Measurements from ENCODE around the gene THSD7B. TPM values are rescaled to one million over a fixed set of nuclear protein-coding genes. Genes with fewer than 3 reads are reported as not detected.

The THSD7B gene
- polyA plus RNA-seq, 4 donors = 0.07 to 0.90 TPM; not detected in 2

DNA sequence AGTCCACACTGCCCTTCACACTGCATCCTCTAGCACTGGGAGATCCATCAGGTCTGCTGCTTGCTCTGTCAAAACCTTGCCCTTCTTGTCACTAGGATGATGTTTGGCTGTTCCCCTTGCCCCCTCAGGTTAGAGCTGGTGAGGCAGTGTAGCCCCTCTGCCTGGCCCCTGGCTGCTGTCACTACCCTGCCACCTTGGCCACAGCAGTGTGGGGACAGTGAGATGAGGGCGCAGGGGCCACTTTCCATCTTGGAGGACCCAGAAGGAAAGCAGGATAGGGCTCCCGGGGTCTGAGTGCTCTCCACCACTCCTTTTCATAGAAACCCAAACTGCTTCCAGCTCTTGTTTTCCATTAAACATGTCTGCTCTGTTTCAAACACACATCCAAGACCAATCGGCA lies 19.9 kb downstream of the THSD7B start:
- FAIRE-seq (no peak), DNase-seq (no peak)
- Histone ChIP-seq H3K4me3 (ENCODE audit: low read depth in 1 of 3, low read length in 3 of 3) (no peak overlapping the region), H3K9me3 (ENCODE audit: control insufficient read depth in 2 of 2, insufficient read depth in 1 of 2, low read depth in 1 of 2, low read length in 1 of 2) (no peaks in the 10 kb centered on the region), H3K27ac (ENCODE audit: low read depth in 1 of 3, low read length in 2 of 3) (no peak overlapping the region), H3K4me1 (ENCODE audit: control insufficient read depth in 3 of 3, insufficient read depth in 2 of 3, low read depth in 1 of 3, low read length in 2 of 3) (no peaks in the 10 kb centered on the region), H3K27me3 (ENCODE audit: control insufficient read depth in 3 of 3, insufficient read depth in 3 of 3, low read length in 3 of 3) (no peaks in the 10 kb centered on the region), H3K36me3 (ENCODE audit: control insufficient read depth in 3 of 3, insufficient read depth in 2 of 3, low read depth in 1 of 3, low read length in 3 of 3) (no peaks in the 10 kb centered on the region)
- 74 to 91% (median 75%) methylated on average over 3 of the region's 3 CpGs for WGBS, 3 donors

DNA sequence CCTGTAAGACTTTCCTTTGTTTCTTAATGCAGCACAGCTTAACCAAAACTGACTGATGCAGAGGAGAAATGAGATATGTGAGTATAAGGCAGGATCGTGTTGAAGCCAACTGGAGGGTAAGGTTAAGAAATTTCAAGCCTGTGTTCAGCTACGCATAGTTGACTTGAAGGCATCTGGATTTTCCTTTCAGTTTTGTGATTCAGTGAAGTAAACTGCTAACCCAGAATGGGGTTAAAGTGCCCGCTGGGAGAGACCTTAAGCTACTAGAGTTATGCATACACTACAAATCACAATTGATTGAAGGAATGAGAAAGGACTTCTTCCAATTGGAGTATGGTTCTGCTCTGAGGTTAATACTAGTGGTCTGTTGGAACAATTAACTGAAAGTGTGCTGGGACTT lies 22.6 kb downstream of the THSD7B start:
- no peaks in the 10 kb centered on the region for H3K36me3 ChIP-seq (ENCODE audit: control insufficient read depth in 3 of 3, insufficient read depth in 2 of 3, low read depth in 1 of 3, low read length in 3 of 3)
- H3K9me3 ChIP-seq (ENCODE audit: control insufficient read depth in 2 of 2, insufficient read depth in 1 of 2, low read depth in 1 of 2, low read length in 1 of 2) = no peaks in the 10 kb centered on the region
- H3K4me1 ChIP-seq (ENCODE audit: control insufficient read depth in 3 of 3, insufficient read depth in 2 of 3, low read depth in 1 of 3, low read length in 2 of 3) = no peaks in the 10 kb centered on the region
- no peaks in the 10 kb centered on the region for H3K27me3 ChIP-seq (ENCODE audit: control insufficient read depth in 3 of 3, insufficient read depth in 3 of 3, low read length in 3 of 3)
- no peak for FAIRE-seq
- H3K27ac ChIP-seq (ENCODE audit: low read depth in 1 of 3, low read length in 2 of 3) = no peak overlapping the region
- WGBS, 3 donors = 65 to 74% (median 74%) methylated on average over 3 of the region's 3 CpGs
- H3K4me3 ChIP-seq (ENCODE audit: low read depth in 1 of 3, low read length in 3 of 3) = no peak overlapping the region
- DNase-seq = no peak

DNA sequence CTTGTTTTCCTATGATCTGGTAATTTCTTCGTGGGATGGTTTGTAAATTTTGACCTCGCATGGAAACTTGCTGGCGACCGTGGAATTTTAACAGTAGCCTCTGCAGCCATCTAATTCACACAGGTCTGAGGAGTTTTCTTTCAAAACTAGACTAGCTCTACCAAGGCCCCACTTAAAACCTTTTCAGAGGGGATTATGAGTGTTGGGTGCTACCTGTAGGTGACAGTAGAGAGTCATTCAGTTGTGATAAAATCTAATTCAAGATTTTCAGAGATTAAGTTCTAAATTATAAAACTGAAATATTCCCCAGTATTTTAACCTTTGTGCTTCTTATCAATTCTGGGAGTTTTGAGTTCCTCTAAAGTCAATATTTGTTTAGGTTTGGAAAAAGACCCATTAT lies 31.0 kb downstream of the THSD7B start:
- Histone ChIP-seq H3K36me3 (ENCODE audit: control insufficient read depth in 3 of 3, insufficient read depth in 2 of 3, low read depth in 1 of 3, low read length in 3 of 3) (no peaks in the 10 kb centered on the region), H3K27ac (ENCODE audit: low read depth in 1 of 3, low read length in 2 of 3) (no peak overlapping the region), H3K4me1 (ENCODE audit: control insufficient read depth in 3 of 3, insufficient read depth in 2 of 3, low read depth in 1 of 3, low read length in 2 of 3) (no peaks in the 10 kb centered on the region), H3K4me3 (ENCODE audit: low read depth in 1 of 3, low read length in 3 of 3) (no peak overlapping the region), H3K9me3 (ENCODE audit: control insufficient read depth in 2 of 2, insufficient read depth in 1 of 2, low read depth in 1 of 2, low read length in 1 of 2) (no peaks in the 10 kb centered on the region), H3K27me3 (ENCODE audit: control insufficient read depth in 3 of 3, insufficient read depth in 3 of 3, low read length in 3 of 3) (no peaks in the 10 kb centered on the region)
- FAIRE-seq (no peak), DNase-seq (no peak)
- WGBS, 3 donors = 75 to 87% (median 76%) methylated on average over 4 of the region's 4 CpGs

DNA sequence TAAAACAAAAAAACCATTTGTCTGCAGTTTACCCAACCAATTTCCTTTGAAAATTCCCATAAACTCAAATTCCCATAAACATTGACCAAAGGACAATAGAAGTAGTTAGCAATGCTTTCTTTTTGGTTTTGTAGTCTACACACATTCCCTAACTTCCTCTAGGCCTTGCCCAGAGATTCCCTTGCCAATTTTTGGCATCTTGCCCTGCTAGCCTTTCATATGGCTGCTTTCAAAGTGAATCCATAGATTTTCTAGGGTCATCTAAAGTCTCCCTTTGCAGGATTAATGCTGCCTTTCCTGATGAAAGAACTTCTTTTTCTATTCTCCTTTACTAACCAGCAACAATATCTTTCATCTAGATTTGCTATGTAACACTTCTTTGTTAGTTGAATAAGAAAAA lies 33.4 kb downstream of the THSD7B start:
- FAIRE-seq = no peak
- Histone ChIP-seq H3K27me3 (ENCODE audit: control insufficient read depth in 3 of 3, insufficient read depth in 3 of 3, low read length in 3 of 3) (no peaks in the 10 kb centered on the region), H3K4me1 (ENCODE audit: control insufficient read depth in 3 of 3, insufficient read depth in 2 of 3, low read depth in 1 of 3, low read length in 2 of 3) (no peaks in the 10 kb centered on the region), H3K27ac (ENCODE audit: low read depth in 1 of 3, low read length in 2 of 3) (no peak overlapping the region), H3K36me3 (ENCODE audit: control insufficient read depth in 3 of 3, insufficient read depth in 2 of 3, low read depth in 1 of 3, low read length in 3 of 3) (no peaks in the 10 kb centered on the region), H3K4me3 (ENCODE audit: low read depth in 1 of 3, low read length in 3 of 3) (no peak overlapping the region), H3K9me3 (ENCODE audit: control insufficient read depth in 2 of 2, insufficient read depth in 1 of 2, low read depth in 1 of 2, low read length in 1 of 2) (no peaks in the 10 kb centered on the region)
- no peak for DNase-seq

DNA sequence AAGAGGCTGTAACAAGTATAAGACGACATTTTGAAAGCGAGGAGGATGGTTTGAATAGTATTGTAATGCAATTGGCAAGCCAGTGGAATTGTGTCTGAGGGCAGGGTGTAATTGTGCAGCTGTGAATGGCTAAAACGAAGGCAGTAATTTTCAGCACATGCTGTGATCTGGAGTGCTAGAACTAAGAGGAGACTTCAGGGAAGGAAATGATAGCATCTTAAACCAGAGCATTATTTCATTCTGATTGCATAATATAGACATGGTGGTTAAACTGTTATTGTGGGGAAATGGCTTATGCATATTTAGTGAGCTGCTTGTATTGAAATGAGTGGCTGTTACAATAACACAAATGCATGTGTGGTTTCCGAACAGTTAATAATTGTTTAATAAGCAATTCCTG lies 36.3 kb downstream of the THSD7B start:
- no peaks in the 10 kb centered on the region for H3K4me1 ChIP-seq (ENCODE audit: control insufficient read depth in 3 of 3, insufficient read depth in 2 of 3, low read depth in 1 of 3, low read length in 2 of 3)
- H3K4me3 ChIP-seq (ENCODE audit: low read depth in 1 of 3, low read length in 3 of 3) = no peak overlapping the region
- H3K27ac ChIP-seq (ENCODE audit: low read depth in 1 of 3, low read length in 2 of 3) = no peak overlapping the region
- H3K9me3 ChIP-seq (ENCODE audit: control insufficient read depth in 2 of 2, insufficient read depth in 1 of 2, low read depth in 1 of 2, low read length in 1 of 2) = peaks cover 0 to 3% of the 10 kb centered on the region in 2 donors
- H3K36me3 ChIP-seq (ENCODE audit: control insufficient read depth in 3 of 3, insufficient read depth in 2 of 3, low read depth in 1 of 3, low read length in 3 of 3) = no peaks in the 10 kb centered on the region
- FAIRE-seq (no peak), DNase-seq (no peak)
- H3K27me3 ChIP-seq (ENCODE audit: control insufficient read depth in 3 of 3, insufficient read depth in 3 of 3, low read length in 3 of 3) = no peaks in the 10 kb centered on the region
- 79 to 84% (median 83%) methylated on average over 4 of the region's 4 CpGs for WGBS, 3 donors

DNA sequence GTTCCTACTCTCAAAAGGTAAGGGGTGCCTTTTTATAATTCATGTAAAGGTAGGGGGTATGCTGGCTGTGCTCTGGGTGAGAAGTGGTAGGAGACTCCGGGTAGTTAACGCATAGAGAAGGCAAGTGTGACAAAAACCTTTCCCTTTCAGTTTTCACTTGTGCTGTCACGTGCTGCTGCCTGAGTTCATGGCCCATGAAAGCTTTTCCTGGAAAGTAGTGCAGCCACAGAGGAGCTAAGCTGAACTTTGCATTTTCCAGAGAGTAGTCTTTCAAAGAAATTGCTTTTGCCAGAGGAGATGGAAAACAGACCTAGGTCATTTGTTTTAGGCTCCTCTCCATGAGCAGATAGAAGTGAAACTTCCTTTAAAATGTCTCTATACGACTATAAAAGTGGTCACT lies 44.7 kb downstream of the THSD7B start:
- H3K4me3 ChIP-seq (ENCODE audit: low read depth in 1 of 3, low read length in 3 of 3) = no peak overlapping the region

DNA sequence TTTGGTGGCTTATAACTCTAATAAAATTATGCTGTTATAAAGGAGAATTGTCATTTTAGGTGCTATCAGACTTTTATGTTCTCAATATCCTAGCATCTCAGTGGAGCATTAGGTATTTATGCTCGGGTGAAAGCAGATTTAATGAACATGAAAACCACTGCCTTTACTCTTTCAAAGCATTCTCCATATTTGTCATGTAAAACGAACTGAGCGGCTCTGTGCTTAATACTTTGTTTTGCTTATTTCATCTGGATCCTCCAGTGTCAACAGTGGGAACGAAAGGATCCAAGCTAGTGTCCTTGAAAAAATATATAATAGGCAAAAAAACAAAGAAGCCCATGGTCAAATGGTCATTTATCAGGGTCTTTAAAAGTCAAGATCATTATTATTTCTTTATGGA lies 53.5 kb downstream of the THSD7B start:
- Histone ChIP-seq H3K4me3 (ENCODE audit: low read depth in 1 of 3, low read length in 3 of 3) (no peak overlapping the region), H3K36me3 (ENCODE audit: control insufficient read depth in 3 of 3, insufficient read depth in 2 of 3, low read depth in 1 of 3, low read length in 3 of 3) (no peaks in the 10 kb centered on the region), H3K9me3 (ENCODE audit: control insufficient read depth in 2 of 2, insufficient read depth in 1 of 2, low read depth in 1 of 2, low read length in 1 of 2) (no peaks in the 10 kb centered on the region), H3K27ac (ENCODE audit: low read depth in 1 of 3, low read length in 2 of 3) (no peak overlapping the region), H3K27me3 (ENCODE audit: control insufficient read depth in 3 of 3, insufficient read depth in 3 of 3, low read length in 3 of 3) (no peaks in the 10 kb centered on the region), H3K4me1 (ENCODE audit: control insufficient read depth in 3 of 3, insufficient read depth in 2 of 3, low read depth in 1 of 3, low read length in 2 of 3) (no peaks in the 10 kb centered on the region)
- DNase-seq (no peak), FAIRE-seq (no peak)
- 67 to 75% (median 68%) methylated on average over 4 of the region's 4 CpGs for WGBS, 3 donors

More for the DNA sequence above, 44.7 kb downstream of the THSD7B start:
- no peaks in the 10 kb centered on the region for H3K36me3 ChIP-seq (ENCODE audit: control insufficient read depth in 3 of 3, insufficient read depth in 2 of 3, low read depth in 1 of 3, low read length in 3 of 3)
- H3K27ac ChIP-seq (ENCODE audit: low read depth in 1 of 3, low read length in 2 of 3) = no peak overlapping the region
- WGBS, 3 donors = 21 to 46% (median 35%) methylated on average over 4 of the region's 4 CpGs
- DNase-seq (peak in 1 of 2 donors; percentile 2), FAIRE-seq (no peak)
- H3K4me1 ChIP-seq (ENCODE audit: control insufficient read depth in 3 of 3, insufficient read depth in 2 of 3, low read depth in 1 of 3, low read length in 2 of 3) = no peaks in the 10 kb centered on the region
- no peaks in the 10 kb centered on the region for H3K27me3 ChIP-seq (ENCODE audit: control insufficient read depth in 3 of 3, insufficient read depth in 3 of 3, low read length in 3 of 3)
- H3K9me3 ChIP-seq (ENCODE audit: control insufficient read depth in 2 of 2, insufficient read depth in 1 of 2, low read depth in 1 of 2, low read length in 1 of 2) = no peaks in the 10 kb centered on the region

DNA sequence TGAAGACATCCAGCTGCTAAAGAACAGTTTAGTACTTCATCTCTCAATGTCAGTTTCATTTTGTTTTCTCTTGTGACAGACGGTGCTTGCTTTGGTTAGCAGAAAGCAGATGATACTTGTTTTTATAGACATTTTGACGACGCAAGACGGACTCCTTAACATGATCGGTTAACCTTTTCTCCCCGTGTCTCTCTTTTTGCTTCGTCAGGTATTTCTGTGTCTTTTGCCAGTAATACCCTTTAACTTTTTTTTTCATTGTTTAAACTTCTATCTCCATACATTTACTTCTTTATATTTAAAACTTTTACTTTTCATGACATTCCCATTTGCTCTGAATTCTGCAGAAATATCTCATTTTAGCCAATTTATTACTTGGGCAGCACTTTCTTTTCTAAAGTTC lies 57.9 kb downstream of the THSD7B start:
- DNase-seq = no peak
- Histone ChIP-seq H3K4me1 (ENCODE audit: control insufficient read depth in 3 of 3, insufficient read depth in 2 of 3, low read depth in 1 of 3, low read length in 2 of 3) (no peaks in the 10 kb centered on the region), H3K4me3 (ENCODE audit: low read depth in 1 of 3, low read length in 3 of 3) (no peak overlapping the region), H3K27me3 (ENCODE audit: control insufficient read depth in 3 of 3, insufficient read depth in 3 of 3, low read length in 3 of 3) (no peaks in the 10 kb centered on the region), H3K36me3 (ENCODE audit: control insufficient read depth in 3 of 3, insufficient read depth in 2 of 3, low read depth in 1 of 3, low read length in 3 of 3) (no peaks in the 10 kb centered on the region), H3K9me3 (ENCODE audit: control insufficient read depth in 2 of 2, insufficient read depth in 1 of 2, low read depth in 1 of 2, low read length in 1 of 2) (no peaks in the 10 kb centered on the region), H3K27ac (ENCODE audit: low read depth in 1 of 3, low read length in 2 of 3) (no peak overlapping the region)
- 79 to 90% (median 86%) methylated on average over 7 of the region's 7 CpGs for WGBS, 3 donors
- no peak for FAIRE-seq

DNA sequence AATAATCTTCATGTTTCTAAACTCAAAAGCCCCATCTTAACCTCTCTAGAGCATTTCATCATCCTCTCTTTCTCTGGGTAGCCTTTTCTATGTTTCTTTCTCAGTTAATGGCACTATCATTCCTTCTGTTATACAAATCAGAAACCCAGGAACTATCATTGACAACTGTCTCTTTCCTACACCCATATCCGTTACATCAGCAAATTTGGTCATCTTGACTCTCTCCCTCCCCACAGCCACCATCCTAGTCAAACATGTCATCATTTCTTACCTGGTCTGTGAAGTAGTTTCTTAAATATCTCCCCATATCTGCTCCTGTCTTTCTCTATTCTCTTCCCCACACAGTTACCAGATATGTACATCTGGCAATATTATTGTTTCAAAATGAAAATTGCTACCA lies 62.8 kb downstream of the THSD7B start:
- Histone ChIP-seq H3K4me3 (ENCODE audit: low read depth in 1 of 3, low read length in 3 of 3) (no peak overlapping the region), H3K27ac (ENCODE audit: low read depth in 1 of 3, low read length in 2 of 3) (no peak overlapping the region), H3K36me3 (ENCODE audit: control insufficient read depth in 3 of 3, insufficient read depth in 2 of 3, low read depth in 1 of 3, low read length in 3 of 3) (no peaks in the 10 kb centered on the region), H3K27me3 (ENCODE audit: control insufficient read depth in 3 of 3, insufficient read depth in 3 of 3, low read length in 3 of 3) (no peaks in the 10 kb centered on the region), H3K9me3 (ENCODE audit: control insufficient read depth in 2 of 2, insufficient read depth in 1 of 2, low read depth in 1 of 2, low read length in 1 of 2) (no peaks in the 10 kb centered on the region), H3K4me1 (ENCODE audit: control insufficient read depth in 3 of 3, insufficient read depth in 2 of 3, low read depth in 1 of 3, low read length in 2 of 3) (no peaks in the 10 kb centered on the region)
- DNase-seq (no peak), FAIRE-seq (no peak)
- 79 to 100% (median 93%) methylated on average over 1 of the region's 1 CpG for WGBS, 3 donors
